K562 (cell line): ENCODE data around the gene GDF11. TPM values are rescaled to one million over a fixed set of nuclear protein-coding genes. Genes with fewer than 3 reads are reported as not detected.

Experiments
- HIVEP1 ChIP-seq: fragments of 250-450 bp; sonication (Bioruptor Pico); IDR thresholded peaks from 2 replicates; pipeline ENCODE4 v1.4.0; 2020; ENCODE audit warnings: mild to moderate bottlenecking
- PHF21A ChIP-seq: fragments of 450-650 bp; IDR thresholded peaks from 2 replicates; pipeline ENCODE4 v1.6.1; 2017; ENCODE audit warnings: low read depth, borderline replicate concordance
- POLR3A ChIP-seq: IDR thresholded peaks from 2 replicates; pipeline ENCODE4 v1.6.1; 2011; ENCODE audit warnings: borderline replicate concordance, mild to moderate bottlenecking, moderate library complexity; ENCODE audit not compliant: insufficient read length, insufficient read depth; ENCODE audit errors: extremely low read depth
- PTRF ChIP-seq: fragments of 450-650 bp; IDR thresholded peaks from 2 replicates; pipeline ENCODE4 v1.6.1; 2016; ENCODE audit warnings: mild to moderate bottlenecking, missing genetic modification characterization, missing compliant biosample characterization
- RBM17 ChIP-seq: fragments of 200-400 bp; formaldehyde crosslinking; IDR thresholded peaks from 2 replicates; pipeline ENCODE4 v1.6.1; 2017; ENCODE audit warnings: low read depth, mild to moderate bottlenecking, low read length, borderline replicate concordance
- SMAD2 ChIP-seq: fragments of 150-350 bp; IDR thresholded peaks from 2 replicates; pipeline ENCODE4 v1.6.1; 2014; ENCODE audit warnings: low read depth, mild to moderate bottlenecking, low read length
- SMC3 ChIP-seq: conservative IDR thresholded peaks from 2 replicates; pipeline ENCODE4 v1.6.1; 2011; ENCODE audit warnings: low read depth, low read length, improper control_type of control experiment; ENCODE audit not compliant: insufficient read depth
- TEAD2 ChIP-seq: fragments of 450-650 bp; IDR thresholded peaks from 2 replicates; pipeline ENCODE4 v1.6.1; 2016; ENCODE audit warnings: missing genetic modification characterization, control low read depth, missing compliant biosample characterization
- ZFX ChIP-seq: sonication (generic); formaldehyde crosslinking; IDR thresholded peaks from 2 replicates; pipeline ENCODE4 v1.8.0; 2022; ENCODE audit warnings: mild to moderate bottlenecking, missing genetic modification reagents, moderate library complexity
- polyA plus RNA-seq, 8 experiments: library from polyadenylated mRNA; depleted of rRNA in 4 of 8; stranded (reverse) in 5 of 8; unstranded in 3 of 8; fragments of >200 nt; fragmentation: Nextera tagmentation in 2 of 8; fragmentation: Illumina TruSeq in 1 of 8; extraction: Ambion mirVana in 2 of 8; extraction: Trizol in 1 of 8; gene quantifications; 2 replicates each; pipeline versions ENCODE4 v1.2.1 to v1.2.3, GENCODE V29; 2011 to 2014; ENCODE audit warnings: inconsistent platforms in 1 of 8, missing spikeins in 1 of 8
- total RNA-seq, 7 experiments: library from RNA; depleted of rRNA in 6 of 7; stranded (reverse); fragments of >200 nt in 6 of 7; fragmentation: Illumina TruSeq in 2 of 7; extraction: Trizol in 2 of 7; gene quantifications; 2 replicates each; pipeline versions ENCODE4 v1.2.1 to v1.2.3, GENCODE V29; 2011 to 2021; ENCODE audit warnings: low replicate concordance in 1 of 7
- TF ChIP-seq, protein P1 (sequence below): IDR thresholded peaks from 3 replicates; pipeline ENCODE4 v1.6.1; 2011; ENCODE audit warnings: borderline replicate concordance, mild to moderate bottlenecking; ENCODE audit not compliant: insufficient read length, insufficient read depth
- TF ChIP-seq, protein P2 (sequence below): fragments of 450-650 bp; formaldehyde crosslinking; IDR thresholded peaks from 2 replicates; pipeline ENCODE4 v1.4.0; 2020; ENCODE audit warnings: mild to moderate bottlenecking, moderate library complexity
- TF ChIP-seq, protein P3 (sequence below), 2 experiments: fragments of 450-650 bp; IDR thresholded peaks; 2 replicates each; pipeline ENCODE4 v1.6.1; 2016
- TF ChIP-seq, protein P4 (sequence below), 2 experiments: fragments of 450-650 bp in 1 of 2; IDR thresholded peaks; 2 replicates each; pipeline ENCODE4 v1.6.1; 2011 to 2017; ENCODE audit warnings: low read depth in 2 of 2, antibody characterized with exemption in 1 of 2, borderline replicate concordance in 1 of 2, low read length in 1 of 2, mild to moderate bottlenecking in 1 of 2, mixed read lengths in 1 of 2; ENCODE audit not compliant: control insufficient read depth in 1 of 2
- TF ChIP-seq, protein P5 (sequence below): sonication (generic); formaldehyde crosslinking; IDR thresholded peaks from 2 replicates; pipeline ENCODE4 v1.8.0; 2022; ENCODE audit warnings: missing genetic modification reagents, mild to moderate bottlenecking, borderline replicate concordance

GDF11 gene
- total and polyA plus RNA-seq, 9 of the 15 experiments (the other 6 are each of a cell fraction or from before 2014, with no cell fraction given): 1.4 to 15.7 (median 4.8) TPM

DNA sequence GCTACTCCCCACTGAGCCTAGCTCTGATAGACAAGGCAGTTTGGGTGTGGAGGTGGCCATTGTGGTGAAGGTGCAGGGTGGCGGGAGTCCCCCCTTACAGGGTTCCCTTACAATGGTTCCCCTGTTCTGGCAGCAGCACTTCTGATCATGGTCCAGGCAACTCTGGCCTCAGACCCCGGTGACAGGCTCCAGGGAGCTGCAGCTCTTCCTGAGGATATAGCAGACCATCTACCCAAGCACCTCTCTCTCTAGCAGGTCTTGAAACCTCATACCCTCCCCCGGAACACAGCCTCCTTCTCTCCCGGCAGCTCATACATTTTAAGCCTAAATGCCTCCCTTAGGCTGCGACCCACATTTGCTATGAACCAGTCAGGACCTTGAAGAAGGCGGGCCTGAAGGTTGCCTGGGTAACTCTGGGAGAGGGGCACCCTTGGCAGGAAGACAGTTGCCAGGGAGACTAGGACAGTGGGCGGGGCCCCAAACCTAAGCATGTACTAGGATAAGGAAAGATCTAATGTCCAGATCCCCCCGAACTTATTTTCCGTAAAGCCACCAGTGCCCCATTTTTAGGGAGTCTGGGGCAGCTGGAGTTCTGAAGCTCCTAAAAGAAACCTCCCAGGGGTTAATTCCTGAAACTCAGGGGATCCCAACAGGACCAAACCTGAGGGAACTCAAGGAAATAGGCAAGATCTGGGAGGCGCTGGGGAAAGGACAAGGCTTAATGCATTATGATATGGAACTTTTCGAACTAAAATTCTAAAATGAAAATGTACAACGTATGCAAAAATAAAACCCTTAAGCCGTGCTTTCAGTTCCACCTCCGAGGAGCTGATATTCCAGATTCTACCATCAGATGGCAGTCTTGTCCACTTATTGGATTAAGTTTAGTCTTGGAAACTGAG, 4.5 kb upstream of the GDF11 start (continued):
- TF ChIP-seq HIVEP1 (CRISPR knock-in tag) (no peak), PTRF (no peak), POLR3A (no peak), SMAD2 (no peak), ZFX (CRISPR knock-in tag) (no peak), TEAD2 (no peak), RBM17 (no peak), PHF21A (no peak), SMC3 (peak; percentile 68; the same call in 1 of the 2 replicates)
- TF ChIP-seq, protein P1, sequence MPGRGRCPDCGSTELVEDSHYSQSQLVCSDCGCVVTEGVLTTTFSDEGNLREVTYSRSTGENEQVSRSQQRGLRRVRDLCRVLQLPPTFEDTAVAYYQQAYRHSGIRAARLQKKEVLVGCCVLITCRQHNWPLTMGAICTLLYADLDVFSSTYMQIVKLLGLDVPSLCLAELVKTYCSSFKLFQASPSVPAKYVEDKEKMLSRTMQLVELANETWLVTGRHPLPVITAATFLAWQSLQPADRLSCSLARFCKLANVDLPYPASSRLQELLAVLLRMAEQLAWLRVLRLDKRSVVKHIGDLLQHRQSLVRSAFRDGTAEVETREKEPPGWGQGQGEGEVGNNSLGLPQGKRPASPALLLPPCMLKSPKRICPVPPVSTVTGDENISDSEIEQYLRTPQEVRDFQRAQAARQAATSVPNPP: no peak
- TF ChIP-seq, protein P2, sequence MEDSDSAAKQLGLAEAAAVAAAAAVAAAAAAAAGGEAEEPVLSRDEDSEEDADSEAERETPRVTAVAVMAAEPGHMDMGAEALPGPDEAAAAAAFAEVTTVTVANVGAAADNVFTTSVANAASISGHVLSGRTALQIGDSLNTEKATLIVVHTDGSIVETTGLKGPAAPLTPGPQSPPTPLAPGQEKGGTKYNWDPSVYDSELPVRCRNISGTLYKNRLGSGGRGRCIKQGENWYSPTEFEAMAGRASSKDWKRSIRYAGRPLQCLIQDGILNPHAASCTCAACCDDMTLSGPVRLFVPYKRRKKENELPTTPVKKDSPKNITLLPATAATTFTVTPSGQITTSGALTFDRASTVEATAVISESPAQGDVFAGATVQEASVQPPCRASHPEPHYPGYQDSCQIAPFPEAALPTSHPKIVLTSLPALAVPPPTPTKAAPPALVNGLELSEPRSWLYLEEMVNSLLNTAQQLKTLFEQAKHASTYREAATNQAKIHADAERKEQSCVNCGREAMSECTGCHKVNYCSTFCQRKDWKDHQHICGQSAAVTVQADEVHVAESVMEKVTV: peak; percentile 85
- TF ChIP-seq, protein P3, sequence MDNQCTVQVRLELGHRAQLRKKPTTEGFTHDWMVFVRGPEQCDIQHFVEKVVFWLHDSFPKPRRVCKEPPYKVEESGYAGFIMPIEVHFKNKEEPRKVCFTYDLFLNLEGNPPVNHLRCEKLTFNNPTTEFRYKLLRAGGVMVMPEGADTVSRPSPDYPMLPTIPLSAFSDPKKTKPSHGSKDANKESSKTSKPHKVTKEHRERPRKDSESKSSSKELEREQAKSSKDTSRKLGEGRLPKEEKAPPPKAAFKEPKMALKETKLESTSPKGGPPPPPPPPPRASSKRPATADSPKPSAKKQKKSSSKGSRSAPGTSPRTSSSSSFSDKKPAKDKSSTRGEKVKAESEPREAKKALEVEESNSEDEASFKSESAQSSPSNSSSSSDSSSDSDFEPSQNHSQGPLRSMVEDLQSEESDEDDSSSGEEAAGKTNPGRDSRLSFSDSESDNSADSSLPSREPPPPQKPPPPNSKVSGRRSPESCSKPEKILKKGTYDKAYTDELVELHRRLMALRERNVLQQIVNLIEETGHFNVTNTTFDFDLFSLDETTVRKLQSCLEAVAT (IDR thresholded peaks at IDR 0.05): no peak
- TF ChIP-seq, protein P4, sequence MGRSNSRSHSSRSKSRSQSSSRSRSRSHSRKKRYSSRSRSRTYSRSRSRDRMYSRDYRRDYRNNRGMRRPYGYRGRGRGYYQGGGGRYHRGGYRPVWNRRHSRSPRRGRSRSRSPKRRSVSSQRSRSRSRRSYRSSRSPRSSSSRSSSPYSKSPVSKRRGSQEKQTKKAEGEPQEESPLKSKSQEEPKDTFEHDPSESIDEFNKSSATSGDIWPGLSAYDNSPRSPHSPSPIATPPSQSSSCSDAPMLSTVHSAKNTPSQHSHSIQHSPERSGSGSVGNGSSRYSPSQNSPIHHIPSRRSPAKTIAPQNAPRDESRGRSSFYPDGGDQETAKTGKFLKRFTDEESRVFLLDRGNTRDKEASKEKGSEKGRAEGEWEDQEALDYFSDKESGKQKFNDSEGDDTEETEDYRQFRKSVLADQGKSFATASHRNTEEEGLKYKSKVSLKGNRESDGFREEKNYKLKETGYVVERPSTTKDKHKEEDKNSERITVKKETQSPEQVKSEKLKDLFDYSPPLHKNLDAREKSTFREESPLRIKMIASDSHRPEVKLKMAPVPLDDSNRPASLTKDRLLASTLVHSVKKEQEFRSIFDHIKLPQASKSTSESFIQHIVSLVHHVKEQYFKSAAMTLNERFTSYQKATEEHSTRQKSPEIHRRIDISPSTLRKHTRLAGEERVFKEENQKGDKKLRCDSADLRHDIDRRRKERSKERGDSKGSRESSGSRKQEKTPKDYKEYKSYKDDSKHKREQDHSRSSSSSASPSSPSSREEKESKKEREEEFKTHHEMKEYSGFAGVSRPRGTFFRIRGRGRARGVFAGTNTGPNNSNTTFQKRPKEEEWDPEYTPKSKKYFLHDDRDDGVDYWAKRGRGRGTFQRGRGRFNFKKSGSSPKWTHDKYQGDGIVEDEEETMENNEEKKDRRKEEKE (IDR thresholded peaks at IDR 0.05; ENCODE audit: borderline replicate concordance in 1 of 2, control insufficient read depth in 1 of 2, low read depth in 2 of 2, low read length in 1 of 2): no peak
- TF ChIP-seq, protein P5, sequence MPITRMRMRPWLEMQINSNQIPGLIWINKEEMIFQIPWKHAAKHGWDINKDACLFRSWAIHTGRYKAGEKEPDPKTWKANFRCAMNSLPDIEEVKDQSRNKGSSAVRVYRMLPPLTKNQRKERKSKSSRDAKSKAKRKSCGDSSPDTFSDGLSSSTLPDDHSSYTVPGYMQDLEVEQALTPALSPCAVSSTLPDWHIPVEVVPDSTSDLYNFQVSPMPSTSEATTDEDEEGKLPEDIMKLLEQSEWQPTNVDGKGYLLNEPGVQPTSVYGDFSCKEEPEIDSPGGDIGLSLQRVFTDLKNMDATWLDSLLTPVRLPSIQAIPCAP (CRISPR knock-in tag): no peak
